M059J (cell line): ENCODE measurements around the gene SIGLEC10. TPM values are rescaled to one million over a fixed set of nuclear protein-coding genes. Genes with fewer than 3 reads are reported as not detected.

Source experiments
- DNase-seq: peaks from one replicate; pipeline ENCODE4 v3.0.0-alpha.2; 2012; ENCODE audit warnings: low read depth
- total RNA-seq: library from RNA; depleted of rRNA; stranded (reverse); fragments of >200 nt; shearing (Covaris generic); gene quantifications from 2 replicates; pipeline ENCODE4 v1.2.3, GENCODE V29; 2014

Gene SIGLEC10
- total RNA-seq, 1 experiment from 2014 or later, result not detected

GRCh38 chr19:51396175-51396574 is 21.3 kb downstream of the SIGLEC10 start:
- no peak for DNase-seq

GRCh38 chr19:51394050-51394836 is 23.2 kb downstream of the SIGLEC10 start:
- peak; percentile 100 for DNase-seq

- no peak for DNase-seq
Measured at GRCh38 chr19:51392701-51393100, 24.7 kb downstream of the SIGLEC10 start.

DNA sequence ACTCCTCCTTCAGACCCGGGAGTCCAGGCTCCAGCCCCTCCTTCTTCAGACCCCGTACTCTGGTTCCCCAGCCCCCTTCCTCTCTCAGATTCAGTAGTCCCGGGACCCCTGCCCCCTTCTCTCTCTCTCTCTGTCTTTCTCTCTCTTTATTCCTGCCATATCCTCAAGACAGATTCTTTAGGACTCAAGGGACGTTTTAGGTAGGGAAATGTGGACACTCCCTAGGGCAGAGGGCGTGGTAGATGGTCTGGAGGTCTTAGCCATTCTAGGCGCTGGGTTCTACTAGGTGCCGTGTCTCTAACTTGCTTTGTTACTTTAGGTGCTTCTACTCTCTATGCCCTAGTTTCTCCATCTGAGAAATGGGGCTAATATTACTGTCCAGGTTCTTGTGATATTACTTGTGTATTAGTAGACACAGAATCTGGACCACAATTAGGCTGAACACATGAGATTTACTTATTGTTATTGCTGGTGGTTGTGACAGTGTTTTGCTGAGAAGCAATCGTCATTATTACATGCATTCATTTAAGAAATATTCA is 26.3 kb downstream of the SIGLEC10 start:
- no peak for DNase-seq

GRCh38 chr19:51389143-51389542 is 28.3 kb downstream of the SIGLEC10 start:
- no peak for DNase-seq

DNA sequence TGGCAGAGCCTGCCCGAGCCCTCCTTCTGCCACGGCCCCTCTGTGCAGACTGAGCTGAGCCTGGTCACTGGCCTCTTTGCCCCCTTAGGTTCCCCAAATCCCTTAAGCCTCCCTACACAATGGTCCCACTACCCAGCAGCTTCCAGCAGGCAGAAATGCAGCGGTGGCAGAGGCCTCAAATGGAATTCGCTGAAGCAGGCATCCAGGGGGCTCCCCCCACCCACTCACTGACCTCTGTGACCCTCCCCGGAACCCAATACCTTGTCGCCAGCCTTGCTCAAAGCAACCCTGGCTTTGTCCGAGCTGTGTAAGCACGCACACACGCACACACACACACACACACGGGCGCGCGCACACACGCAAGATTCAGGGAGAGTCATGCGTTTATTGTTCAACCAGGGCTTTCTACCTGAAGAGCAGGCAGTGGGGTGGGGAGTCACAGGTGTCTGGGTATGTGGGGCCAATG is 29.5 kb downstream of the SIGLEC10 start, which contains the start of gene LIM2:
Gene LIM2 (minus strand): TSS at position 51 of the 466 bp plus-strand sequence. CDS start 531 bp downstream, outside the sequence.
- DNase-seq, result no peak

DNA sequence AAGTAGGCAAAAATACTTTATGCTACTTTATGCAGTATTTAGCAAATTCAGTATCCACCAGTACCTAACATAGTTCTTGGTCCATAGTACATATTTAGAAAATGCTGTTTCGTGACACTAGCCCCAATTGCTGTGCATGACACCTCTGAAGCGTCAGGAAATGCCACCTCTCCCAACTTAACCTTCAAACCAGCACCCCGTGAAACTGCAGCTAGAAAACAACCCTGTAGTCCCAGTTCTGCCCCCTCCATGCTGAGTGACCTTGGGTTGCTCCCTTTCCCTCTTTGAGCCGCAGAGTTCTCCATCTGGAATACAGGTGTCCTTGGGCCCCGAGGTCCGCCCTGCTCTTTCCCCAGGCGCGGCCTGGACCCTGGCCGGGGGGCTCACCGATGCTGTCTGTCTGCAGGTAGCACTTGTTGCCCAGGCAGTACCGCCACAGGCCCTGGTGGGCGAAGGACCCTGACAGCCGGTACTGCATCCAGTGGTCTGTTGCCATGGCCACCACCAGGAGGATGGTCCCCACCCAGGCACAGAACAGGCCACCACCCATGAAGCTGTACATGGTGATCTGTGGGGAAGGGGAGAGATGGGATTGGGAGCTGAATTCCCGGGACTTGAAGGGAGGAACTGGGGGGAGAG is 30.4 kb downstream of the SIGLEC10 start:
- DNase-seq, result no peak

GRCh38 chr19:51382004-51382403 is 35.4 kb downstream of the SIGLEC10 start:
- no peak for DNase-seq

- DNase-seq, result no peak
Measured at GRCh38 chr19:51380379-51380778, 37.1 kb downstream of the SIGLEC10 start.

- DNase-seq, result no peak
Measured at GRCh38 chr19:51377422-51377821, 40.0 kb downstream of the SIGLEC10 start.

DNA sequence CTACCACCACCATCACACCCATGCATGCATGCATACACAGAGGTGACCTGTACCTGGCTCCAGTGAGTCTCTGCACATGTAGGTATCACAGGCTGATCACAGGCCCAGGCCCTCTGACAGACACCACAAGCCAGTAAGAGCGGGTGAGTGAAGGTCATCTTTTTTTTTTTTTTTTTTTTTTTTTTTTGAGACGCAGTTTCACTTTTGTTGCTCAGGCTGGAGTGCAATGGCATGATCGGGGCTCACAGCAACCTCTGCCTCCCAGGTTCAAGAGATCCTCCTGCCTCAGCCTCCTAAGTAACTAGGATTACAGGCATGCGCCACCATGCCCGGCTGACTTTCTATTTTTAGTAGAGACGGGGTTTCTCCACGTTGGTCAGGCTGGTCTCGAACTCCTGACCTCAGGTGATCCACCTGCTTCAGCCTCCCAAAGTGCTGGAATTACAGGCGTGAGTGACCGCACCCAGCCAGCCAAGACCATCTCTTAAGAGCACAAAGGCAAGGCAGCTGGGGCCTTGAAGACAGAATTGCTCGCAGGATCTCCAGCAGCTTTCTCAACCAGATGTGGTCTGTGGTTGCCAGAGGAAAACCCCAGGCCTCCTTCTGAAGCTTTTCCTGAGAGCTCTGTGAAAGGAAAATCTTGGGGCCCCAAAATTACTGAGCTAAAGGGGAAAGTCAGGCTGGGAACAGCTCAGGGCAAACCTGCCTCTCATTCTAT is 41.8 kb downstream of the SIGLEC10 start:
- no peak for DNase-seq

DNA sequence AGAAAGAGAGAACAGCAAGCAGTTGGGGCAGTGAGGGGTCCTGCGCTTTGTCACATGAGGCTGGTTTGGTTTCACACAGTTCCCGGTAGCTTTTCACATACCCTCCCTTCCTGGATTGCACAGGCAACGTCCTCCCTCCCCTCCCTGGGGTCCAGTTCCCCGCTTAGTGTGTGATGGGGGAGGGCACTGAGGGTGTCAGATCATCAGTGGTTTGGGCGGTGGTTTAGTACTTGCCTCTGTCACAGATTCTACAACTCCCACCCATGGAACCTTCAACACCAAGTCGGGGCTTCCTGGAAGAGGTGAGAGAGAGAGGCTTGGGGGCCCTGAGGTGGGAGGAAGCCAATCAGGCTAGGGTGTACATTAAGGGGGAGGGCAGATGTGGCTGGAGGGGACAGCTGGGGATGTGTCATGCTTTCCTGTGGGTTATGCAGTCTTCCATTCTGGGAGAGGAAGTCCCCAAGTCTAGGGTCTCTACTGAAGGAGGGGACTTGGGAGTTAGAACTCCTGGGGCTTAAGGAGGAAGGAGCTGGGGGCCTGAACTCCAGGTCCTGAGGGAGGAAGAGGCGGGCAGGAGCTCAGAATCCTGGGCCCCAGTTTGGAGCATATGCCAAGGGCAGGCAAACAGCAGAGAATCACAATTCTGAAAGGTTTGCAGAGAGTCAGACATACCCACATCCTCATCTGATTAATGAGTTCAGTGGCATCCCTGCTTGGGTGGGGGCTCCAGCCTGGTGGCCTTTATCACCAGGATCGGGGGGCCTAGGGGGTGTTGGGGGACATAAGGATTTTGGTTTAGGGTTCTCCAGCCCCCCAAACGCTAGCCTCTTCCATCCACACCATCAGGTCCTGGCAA is 44.6 kb downstream of the SIGLEC10 start, which contains the start of gene NKG7:
Gene NKG7 (minus strand): TSS at position 6 of the 856 bp plus-strand sequence. CDS start 119 bp downstream, outside the sequence.
- DNase-seq, result no peak

DNA sequence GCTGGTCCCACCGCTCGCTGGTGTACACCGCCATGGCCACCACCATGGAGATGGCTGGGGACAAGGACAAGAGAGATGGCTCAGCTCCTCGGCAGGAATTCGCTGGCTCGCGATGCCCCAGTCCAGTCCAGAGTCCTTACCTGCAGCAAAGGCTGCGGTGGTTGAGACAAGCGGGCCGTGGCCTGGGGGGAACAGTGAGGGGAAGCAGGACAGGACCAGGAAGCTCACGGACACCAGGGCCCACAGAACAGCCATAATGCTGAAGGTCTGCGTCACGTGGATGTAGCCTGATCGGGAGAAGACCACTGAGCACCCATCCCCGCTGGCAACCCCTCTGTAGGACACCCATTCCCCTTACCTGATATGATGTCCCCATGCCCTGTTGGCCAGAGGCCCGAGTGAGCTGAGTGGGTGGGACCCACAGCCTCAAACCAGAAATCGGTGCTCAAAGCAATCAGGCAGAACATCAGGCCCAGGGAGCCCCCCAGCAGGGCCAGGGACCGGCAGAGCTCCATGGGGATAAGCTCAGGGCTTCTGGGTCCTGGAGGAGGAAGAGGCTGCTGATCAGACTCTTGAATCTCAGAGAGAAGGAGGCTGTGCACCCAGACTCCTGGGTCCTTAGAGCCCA is 45.3 kb downstream of the SIGLEC10 start:
- DNase-seq, result no peak

GRCh38 chr19:51371186-51371690 is 46.2 kb downstream of the SIGLEC10 start:
- no peak for DNase-seq

- DNase-seq, result no peak
Measured at GRCh38 chr19:51370230-51370629, 47.2 kb downstream of the SIGLEC10 start.

DNA sequence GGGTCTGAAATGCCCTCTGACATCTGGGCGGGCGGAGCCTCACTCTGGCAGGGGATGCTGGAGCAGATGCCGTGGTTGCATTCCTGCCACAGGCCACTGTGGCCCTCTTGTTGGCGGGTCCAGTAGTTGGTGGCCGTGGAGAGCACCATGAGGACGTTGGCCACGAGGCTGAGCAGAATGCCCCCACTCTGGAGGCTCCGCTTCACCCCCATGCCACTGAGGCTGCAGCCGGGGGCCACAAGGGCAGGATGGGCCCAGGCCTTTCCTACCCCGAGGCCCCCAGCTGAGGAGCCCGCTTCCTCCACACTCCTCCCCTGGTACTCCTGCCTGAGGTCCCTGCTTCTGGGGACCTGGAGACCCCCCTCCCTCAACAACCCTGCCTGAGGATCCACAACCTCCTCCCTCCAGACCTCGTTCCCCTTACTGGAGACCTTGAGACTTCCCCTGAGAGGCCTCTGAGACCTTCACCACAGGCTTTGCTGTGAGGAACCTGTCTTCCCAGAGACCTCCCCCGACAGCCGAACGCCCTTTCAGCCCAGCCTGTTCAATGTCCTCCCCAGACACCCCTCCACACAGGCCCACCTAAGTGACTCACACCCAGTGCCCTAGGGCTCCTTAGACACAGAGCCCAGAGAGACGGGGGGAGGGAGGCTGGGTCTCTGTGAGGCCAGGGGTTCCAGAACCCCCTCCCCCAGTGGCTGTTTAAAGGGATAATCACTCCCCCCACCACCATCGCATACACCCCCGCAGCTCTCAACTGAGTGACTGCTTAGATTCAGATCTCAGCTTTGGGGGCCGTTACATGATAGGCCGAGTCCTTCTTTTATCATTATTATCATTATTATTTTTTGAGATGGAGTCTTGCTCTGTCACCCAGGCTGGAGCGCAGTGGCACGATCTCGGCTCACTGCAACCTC is 48.8 kb downstream of the SIGLEC10 start, which contains the start of gene CLDND2:
Gene CLDND2 (minus strand): TSS at position 638 of the 917 bp plus-strand sequence. CDS start 426 bp downstream, at position 212.
- no peak for DNase-seq

DNA sequence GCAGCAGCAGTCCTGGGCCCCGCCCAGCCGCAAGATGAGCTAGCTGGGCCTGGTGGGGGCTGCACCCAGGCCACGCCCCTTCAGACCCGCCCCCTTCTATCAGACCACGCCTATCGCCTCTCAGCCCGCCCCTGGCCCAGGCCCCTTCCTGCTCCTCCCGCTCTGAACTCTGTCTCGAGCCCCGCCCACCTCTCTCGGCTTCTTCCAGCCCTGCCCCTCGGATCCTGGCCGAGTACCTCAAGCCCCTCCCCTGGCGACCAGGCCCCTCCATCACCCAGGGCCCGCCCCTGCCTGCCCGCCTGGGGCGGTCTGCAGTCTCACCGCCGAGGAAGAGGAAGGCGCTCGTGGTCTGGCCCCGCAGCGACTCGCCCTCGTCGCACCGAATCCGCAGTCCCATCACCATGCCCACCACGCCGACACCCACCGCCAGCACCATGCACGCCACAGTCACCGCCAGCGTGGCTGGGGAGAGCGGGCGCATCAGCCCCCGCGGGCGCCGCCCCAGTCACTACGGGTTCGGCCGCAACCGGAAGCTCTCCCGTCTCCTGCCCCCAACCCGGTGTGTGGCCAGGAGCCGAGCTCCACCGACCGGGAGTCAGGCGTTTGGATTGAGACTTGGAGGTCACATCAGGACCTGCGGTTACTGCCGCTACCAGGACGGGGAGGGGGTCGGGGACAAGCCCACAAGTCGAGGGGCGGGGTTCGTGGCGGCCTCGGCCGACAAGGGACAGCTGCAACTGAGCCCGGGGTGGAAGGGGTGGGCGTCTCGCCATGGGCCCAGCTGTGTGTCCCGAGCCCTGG is 49.7 kb downstream of the SIGLEC10 start:
- peak; percentile 97 for DNase-seq

DNA sequence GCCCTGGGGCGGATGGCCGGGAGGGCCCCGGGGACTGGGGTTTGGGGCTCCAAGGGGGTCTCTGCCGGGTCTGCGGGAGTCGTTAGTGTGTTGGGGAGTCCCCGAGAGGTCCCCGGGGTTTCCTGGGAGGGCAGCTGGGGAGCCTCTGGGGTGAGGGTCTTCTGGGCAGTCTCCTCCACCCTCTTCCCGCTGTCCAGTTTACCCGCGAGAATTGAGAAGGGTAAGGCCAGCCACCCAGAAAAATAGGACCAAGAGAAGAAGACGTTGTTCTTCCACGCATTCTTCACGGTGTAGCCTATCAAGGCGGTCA is 50.2 kb downstream of the SIGLEC10 start:
- no peak for DNase-seq
